Measurements from ENCODE around the gene DNAH3. TPM values are rescaled to one million over a fixed set of nuclear protein-coding genes. Genes with fewer than 3 reads are reported as not detected.
"Not testable (repeated sequence)": the region's sequence is repeated elsewhere in the genome, so short reads cannot be mapped to it uniquely, and the experiment has no call there.

DNAH3 gene
- total RNA-seq, 1 donor from 2014 or later = 3.1 TPM

- no peak for DNase-seq (ENCODE audit: low spot score)
These were observed 80.1 kb downstream of the DNAH3 start for GRCh38 chr16:21070564-21070963.

GRCh38 chr16:21069986-21070385 lies 80.7 kb downstream of the DNAH3 start:
- DNase-seq (ENCODE audit: low spot score) = no peak

- no peak for DNase-seq (ENCODE audit: low spot score)
These were observed 86.4 kb downstream of the DNAH3 start for GRCh38 chr16:21064203-21064602.

GRCh38 chr16:21063314-21063713 lies 87.3 kb downstream of the DNAH3 start:
- DNase-seq (ENCODE audit: low spot score) = not testable (repeated sequence)

- DNase-seq (ENCODE audit: low spot score) = no peak
These were observed 90.6 kb downstream of the DNAH3 start for GRCh38 chr16:21060027-21060510.

GRCh38 chr16:21057875-21058274 lies 92.8 kb downstream of the DNAH3 start:
- DNase-seq (ENCODE audit: low spot score) = no peak

DNA sequence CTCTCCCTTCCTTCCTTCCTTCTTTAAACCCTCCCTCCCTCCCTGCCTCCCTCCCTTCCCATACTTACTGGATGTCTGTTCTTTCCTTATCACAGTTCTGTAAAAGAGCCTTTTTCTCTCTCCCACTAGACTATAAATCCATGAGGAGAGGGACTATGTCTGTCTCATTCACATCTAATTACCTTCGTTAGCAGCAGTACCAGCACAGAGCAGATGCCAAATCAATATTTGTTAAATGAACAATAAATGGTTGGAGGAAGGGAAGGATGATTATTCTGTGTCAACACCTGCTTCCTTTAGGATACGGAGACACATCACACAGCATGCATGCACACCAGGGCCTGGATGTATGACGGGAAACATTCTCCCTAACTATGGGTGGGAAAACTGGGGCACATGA lies 94.2 kb downstream of the DNAH3 start:
- DNase-seq (ENCODE audit: low spot score) = no peak

DNA sequence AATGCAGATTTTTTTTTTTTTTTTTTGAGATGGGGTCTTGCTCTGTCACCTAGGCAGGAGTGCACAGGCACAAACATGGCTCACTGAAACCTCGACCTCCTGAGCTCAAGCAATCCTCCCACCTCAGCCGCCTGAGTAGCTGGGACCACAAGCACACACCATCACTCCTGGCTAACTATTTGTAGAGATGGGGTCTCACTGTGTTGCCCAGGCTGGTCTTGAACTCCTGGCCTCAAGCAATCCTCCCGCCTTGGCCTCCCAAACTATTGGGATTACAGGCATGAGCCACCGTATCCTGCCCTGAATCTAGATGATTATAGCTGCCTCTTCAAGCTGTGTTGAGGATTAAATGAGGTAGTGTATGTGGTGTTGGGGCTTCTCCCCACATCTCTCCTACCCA lies 94.9 kb downstream of the DNAH3 start:
- not testable (repeated sequence) for DNase-seq (ENCODE audit: low spot score)

GRCh38 chr16:21053590-21053989 lies 97.1 kb downstream of the DNAH3 start:
- DNase-seq (ENCODE audit: low spot score) = no peak

GRCh38 chr16:21048091-21048912 lies 102.3 kb downstream of the DNAH3 start:
- not testable (repeated sequence) for DNase-seq (ENCODE audit: low spot score)

DNA sequence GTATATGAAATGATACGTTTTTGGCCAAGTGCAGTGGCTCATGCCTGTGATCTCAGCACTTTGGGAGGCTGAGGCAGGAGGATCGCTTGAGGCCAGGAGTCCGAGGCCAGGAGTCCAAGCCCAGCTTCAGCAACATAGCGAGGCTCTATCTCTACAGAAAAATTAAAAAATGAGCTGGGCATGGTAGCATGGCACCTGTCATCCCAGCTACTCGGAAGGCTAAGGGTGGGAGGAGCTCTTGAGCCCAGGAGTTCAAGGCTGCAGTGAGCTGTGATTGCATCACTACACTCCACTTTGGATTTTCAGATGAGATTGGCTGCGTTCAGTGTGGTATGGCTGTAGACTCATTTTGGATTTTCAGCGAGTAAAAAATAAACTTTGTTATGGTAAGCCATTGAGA lies 112.4 kb downstream of the DNAH3 start:
- DNase-seq (ENCODE audit: low spot score) = no peak

DNA sequence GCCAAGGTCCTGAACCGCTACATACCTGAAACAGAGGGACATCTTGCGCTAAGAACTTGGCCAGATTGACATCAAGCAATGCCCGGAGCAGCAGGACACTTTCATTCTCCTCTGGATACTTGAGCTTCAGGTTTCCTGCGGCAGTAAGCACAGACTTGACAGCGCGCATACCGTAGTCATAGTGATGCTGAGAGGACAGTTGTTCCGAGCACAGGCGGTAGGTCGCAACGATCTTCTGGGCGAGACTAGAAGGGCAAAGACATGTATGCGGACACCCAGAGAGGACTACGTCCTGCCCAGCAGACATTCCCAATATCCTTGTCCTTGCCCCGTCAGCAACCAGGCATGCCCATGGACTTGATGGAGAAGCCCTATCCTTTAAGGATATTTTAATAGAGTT lies 112.9 kb downstream of the DNAH3 start:
- DNase-seq (ENCODE audit: low spot score) = no peak

- DNase-seq (ENCODE audit: low spot score) = no peak
These were observed 113.5 kb downstream of the DNAH3 start for GRCh38 chr16:21037168-21037567.

GRCh38 chr16:21036471-21036870 lies 114.2 kb downstream of the DNAH3 start:
- no peak for DNase-seq (ENCODE audit: low spot score)

DNA sequence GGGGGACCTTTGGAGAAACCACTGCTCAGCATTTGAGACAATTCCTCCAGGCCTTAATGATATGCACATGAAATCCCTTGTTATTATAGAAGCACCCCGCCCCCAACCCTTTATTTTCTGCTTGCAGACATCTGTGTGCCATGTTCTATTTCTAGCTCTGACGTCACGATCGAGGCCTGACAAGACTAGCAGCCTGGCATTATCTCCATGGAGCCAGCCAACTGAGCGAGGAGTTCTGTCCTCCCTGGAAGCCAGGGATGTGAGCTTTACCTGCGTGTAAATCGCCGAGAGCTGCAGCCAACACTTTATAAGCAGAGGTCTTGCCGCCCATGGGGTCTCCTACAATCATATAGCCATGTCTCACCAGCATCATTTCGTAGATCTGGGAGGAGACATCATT lies 116.9 kb downstream of the DNAH3 start:
- no peak for DNase-seq (ENCODE audit: low spot score)

GRCh38 chr16:21033264-21033663 lies 117.4 kb downstream of the DNAH3 start:
- no peak for DNase-seq (ENCODE audit: low spot score)

DNA sequence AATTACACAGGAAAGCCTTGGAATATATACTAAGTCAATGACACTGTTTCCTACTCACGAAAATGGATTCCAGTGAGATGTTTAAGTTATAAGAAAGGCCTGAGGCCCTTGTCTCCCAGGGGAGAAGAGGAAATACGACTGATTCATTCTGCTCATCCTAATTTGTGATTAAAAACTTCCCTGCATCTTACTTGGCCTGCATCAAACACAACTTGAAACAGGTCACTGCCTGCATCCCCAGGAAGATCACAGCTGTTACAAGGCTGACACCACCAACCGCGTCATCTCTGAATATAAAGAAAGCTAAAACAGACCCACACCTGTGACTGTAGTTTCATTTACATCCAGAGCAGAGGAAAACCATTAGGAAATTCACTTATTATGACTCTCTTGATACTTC lies 121.9 kb downstream of the DNAH3 start:
- no peak for DNase-seq (ENCODE audit: low spot score)

- DNase-seq (ENCODE audit: low spot score) = no peak
These were observed 123.8 kb downstream of the DNAH3 start for GRCh38 chr16:21026846-21027245.

DNA sequence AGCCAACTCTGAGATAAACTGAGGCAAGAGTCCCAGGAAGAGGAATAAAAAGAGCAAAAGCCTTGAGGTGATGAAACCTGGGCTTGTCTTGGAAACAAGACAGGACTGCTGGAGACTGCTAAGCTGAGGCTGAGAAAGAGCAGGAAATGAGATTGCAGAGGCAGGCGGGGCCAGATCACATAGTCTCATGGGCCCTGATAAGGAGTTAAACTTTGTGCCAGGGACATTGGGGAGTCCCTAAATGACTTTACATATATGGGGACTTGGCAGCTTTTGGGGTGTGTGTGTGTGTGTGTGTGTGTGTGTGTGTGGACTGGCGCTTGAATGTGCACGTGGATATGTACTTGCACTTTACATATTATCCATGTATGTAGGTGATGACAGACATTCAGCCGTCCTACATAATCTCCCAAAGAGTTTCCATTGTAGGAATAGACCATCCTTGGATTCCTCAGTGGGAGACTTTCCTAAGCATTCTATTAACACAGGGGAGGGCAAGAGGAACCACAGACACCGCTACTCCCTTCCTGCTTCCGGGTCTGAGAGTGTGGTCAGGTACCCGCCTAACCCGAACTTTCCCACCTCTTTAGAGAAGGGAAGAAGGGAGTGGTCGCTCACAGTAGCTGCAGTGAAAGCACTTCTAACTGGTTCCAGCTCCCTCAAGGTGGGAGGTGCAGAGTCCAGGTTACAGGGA lies 127.0 kb downstream of the DNAH3 start:
- DNase-seq (ENCODE audit: low spot score) = no peak

DNA sequence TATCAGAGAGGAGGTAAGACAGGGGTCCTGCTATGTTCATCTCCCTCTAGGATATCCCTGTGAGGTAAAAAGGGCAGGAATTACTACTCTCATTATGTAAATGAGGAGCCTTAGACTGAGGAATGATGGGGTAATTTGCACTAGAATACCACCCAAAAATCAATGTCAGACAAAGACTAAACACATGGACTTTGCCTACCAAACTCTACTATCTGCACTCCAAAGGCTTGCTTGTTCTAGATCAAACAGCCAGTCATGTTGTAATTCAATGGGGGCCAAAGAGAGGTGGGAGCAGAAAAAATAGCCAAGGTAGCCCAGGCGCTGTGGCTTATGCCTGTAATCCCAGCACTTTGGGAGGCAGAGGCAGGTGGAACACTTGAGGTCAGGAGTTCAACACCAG lies 129.3 kb downstream of the DNAH3 start:
- no peak for DNase-seq (ENCODE audit: low spot score)

DNA sequence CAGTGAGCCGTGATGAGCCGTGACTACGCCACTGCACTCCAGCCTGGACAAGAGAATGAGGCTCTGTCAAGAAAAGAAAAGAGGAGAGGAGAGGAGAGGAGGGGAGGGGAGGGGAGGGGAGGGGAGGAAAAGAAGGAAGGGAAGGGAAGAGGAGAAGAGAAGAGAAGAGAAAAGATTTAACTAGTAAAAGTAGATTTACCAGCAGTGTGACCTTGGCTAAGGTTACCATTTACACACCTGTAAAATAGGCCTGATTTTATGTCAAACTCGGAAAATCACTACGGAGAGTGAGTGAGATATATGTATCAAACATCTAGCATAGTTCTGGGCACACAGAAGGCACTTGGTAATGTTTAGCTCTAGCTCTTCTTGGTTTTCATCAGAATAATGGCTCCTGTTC lies 140.8 kb downstream of the DNAH3 start:
- DNase-seq (ENCODE audit: low spot score) = no peak

DNA sequence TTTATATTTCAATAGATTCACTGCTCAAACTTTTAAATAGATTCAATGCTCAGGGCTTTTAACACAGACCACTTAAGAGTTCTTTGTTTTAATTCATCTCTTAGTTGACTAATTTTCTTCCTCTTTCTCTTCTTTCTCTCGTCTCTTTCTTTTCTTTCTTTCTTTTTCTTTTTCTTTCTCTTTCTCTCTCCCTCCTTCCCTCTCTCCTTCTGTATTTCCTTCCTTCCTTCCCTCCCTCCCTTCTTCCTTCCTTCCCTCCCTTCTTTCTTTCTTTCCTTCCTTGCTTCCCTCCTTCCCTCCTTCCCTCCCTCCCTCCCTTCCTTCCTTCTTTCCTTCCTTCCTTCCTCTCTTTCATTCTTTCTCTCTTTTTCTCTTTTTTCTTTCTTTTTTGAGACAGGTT lies 145.6 kb downstream of the DNAH3 start:
- no peak for DNase-seq (ENCODE audit: low spot score)

DNA sequence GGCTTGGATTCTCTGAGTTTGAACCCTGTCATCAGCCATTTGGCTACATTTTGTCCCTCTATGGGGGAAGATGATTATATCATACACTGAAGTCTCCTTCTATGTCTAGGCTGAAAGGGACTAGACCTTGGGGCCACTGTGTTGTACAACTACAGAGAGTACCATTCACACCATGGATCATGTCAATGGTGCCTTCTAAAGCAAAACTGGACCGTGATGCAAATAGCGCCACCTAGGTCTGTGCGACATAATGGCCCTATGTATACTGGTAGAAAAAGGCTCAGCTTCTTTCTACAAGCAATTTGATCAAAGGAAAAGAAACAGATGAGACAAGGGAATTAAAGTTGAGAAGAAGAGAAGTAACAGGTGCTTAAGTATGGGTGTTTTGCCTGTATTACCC lies 149.4 kb downstream of the DNAH3 start:
- DNase-seq (ENCODE audit: low spot score) = no peak
